ENCODE results near the gene KAT7. TPM values are rescaled to one million over a fixed set of nuclear protein-coding genes. Genes with fewer than 3 reads are reported as not detected.

The KAT7 gene
- total and polyA plus RNA-seq, 2 experiments from 2014 or later = 31.0 to 187 TPM

GRCh38 chr17:49861150-49861884, 72.8 kb downstream of the KAT7 start:
- peaks cover 40% of the 10 kb centered on the region for H3K4me1 Mint-ChIP-seq
- peak; percentile 4; the same call in 2 of the 3 replicates for ATAC-seq
- no peak overlapping the region for H2AFZ ChIP-seq
- peak; percentile 68 for DNase-seq (ENCODE audit: low spot score)
- H3K4me3 Mint-ChIP-seq = no peak overlapping the region
- H3K79me2 ChIP-seq (replicated peaks; ENCODE audit: insufficient read depth) = no peaks in the 10 kb centered on the region
- no peaks in the 10 kb centered on the region for H3K36me3 ChIP-seq (ENCODE audit: insufficient read depth)
- TF ChIP-seq CTCF (conservative IDR thresholded peaks at IDR 0.05; ENCODE audit: low read depth in 2 of 2) (peak; percentile 92 to 94), NANOG (IDR thresholded peaks at IDR 0.05; ENCODE audit: borderline replicate concordance) (no peak)
- H3K4me1 ChIP-seq (ENCODE audit: insufficient read depth) = peaks cover 23% of the 10 kb centered on the region
- H3F3A ChIP-seq (replicated peaks; ENCODE audit: low read depth) = no peaks in the 10 kb centered on the region
- H3K27me3 Mint-ChIP-seq (ENCODE audit: insufficient read depth, low read depth, poor library complexity) = peaks cover 25% of the 10 kb centered on the region
- H3K36me3 Mint-ChIP-seq (ENCODE audit: low read depth) = no peaks in the 10 kb centered on the region
- H3K9me2 ChIP-seq (ENCODE audit: insufficient read depth) = no peaks in the 10 kb centered on the region
- no peak overlapping the region for H3K27ac ChIP-seq (ENCODE audit: low read depth)
- H3K9me3 Mint-ChIP-seq = no peaks in the 10 kb centered on the region
- 0 out of 2 replicates have a peak overlapping the region, but pooled peaks have one; percentile 57 for H3K4me2 ChIP-seq
- no peak overlapping the region for H3K4me3 ChIP-seq
- no peaks in the 10 kb centered on the region for H4K20me1 ChIP-seq (replicated peaks; ENCODE audit: insufficient read depth)
- no peak overlapping the region for H3K27ac Mint-ChIP-seq
- 0 out of 2 replicates have a peak, but pooled peaks cover 3% of the 10 kb centered on the region for H3K27me3 ChIP-seq (ENCODE audit: insufficient read depth)

GRCh38 chr17:49862781-49863331, 74.4 kb downstream of the KAT7 start:
- ATAC-seq = no peak
- Mint-ChIP-seq H3K36me3 (ENCODE audit: low read depth) (no peaks in the 10 kb centered on the region), H3K9me3 (no peaks in the 10 kb centered on the region), H3K27ac (no peak overlapping the region), H3K4me1 (peaks cover 41% of the 10 kb centered on the region), H3K4me3 (no peak overlapping the region), H3K27me3 (ENCODE audit: insufficient read depth, low read depth, poor library complexity) (peaks cover 21% of the 10 kb centered on the region)
- Histone ChIP-seq H2AFZ (no peak overlapping the region), H3F3A (replicated peaks; ENCODE audit: low read depth) (no peaks in the 10 kb centered on the region), H4K20me1 (replicated peaks; ENCODE audit: insufficient read depth) (no peaks in the 10 kb centered on the region), H3K27me3 (ENCODE audit: insufficient read depth) (0 out of 2 replicates have a peak, but pooled peaks cover 3% of the 10 kb centered on the region), H3K27ac (ENCODE audit: low read depth) (no peak overlapping the region), H3K4me3 (no peak overlapping the region), H3K4me1 (ENCODE audit: insufficient read depth) (peaks cover 25% of the 10 kb centered on the region), H3K79me2 (replicated peaks; ENCODE audit: insufficient read depth) (no peaks in the 10 kb centered on the region), H3K36me3 (ENCODE audit: insufficient read depth) (no peaks in the 10 kb centered on the region), H3K9me2 (ENCODE audit: insufficient read depth) (no peaks in the 10 kb centered on the region), H3K4me2 (peak overlapping the region; percentile 43; the same call in 1 of the 2 replicates)
- DNase-seq (ENCODE audit: low spot score) = peak; percentile 40
- no peak for TF ChIP-seq ETS1 (IDR thresholded peaks at IDR 0.05)
- TF ChIP-seq EZH2phosphoT487 (IDR thresholded peaks at IDR 0.05; ENCODE audit: unreplicated experiment) = no peak
- no peak for TF ChIP-seq POLR2AphosphoS5 (IDR thresholded peaks at IDR 0.05; ENCODE audit: low read depth)
- no peak for TF ChIP-seq STAT1 (IDR thresholded peaks at IDR 0.05; ENCODE audit: unreplicated experiment)
- TF ChIP-seq JUNB (IDR thresholded peaks at IDR 0.05; ENCODE audit: unreplicated experiment) = no peak
- TF ChIP-seq CREB1 (CRISPR knock-in tag; IDR thresholded peaks at IDR 0.05; ENCODE audit: low read depth) = no peak
- TF ChIP-seq ZNF331 (CRISPR knock-in tag; IDR thresholded peaks at IDR 0.05; ENCODE audit: low read depth) = no peak
- TF ChIP-seq CTCF (conservative IDR thresholded peaks at IDR 0.05; ENCODE audit: low read depth in 2 of 2) = no peak
- no peak for TF ChIP-seq ZNF114 (CRISPR knock-in tag; IDR thresholded peaks at IDR 0.05)
- TF ChIP-seq EZH2 (IDR thresholded peaks at IDR 0.05; ENCODE audit: low read depth, unreplicated experiment) = no peak
- no peak for TF ChIP-seq NANOG (IDR thresholded peaks at IDR 0.05; ENCODE audit: borderline replicate concordance)
